H9 (cell line): ENCODE measurements around the gene SLC22A13. TPM values are rescaled to one million over a fixed set of nuclear protein-coding genes. Genes with fewer than 3 reads are reported as not detected.
A peak's percentile ranks its signal among the peaks of the same experiment; 100 is the strongest.

Source experiments
- DNase-seq: peaks from one replicate; pipeline ENCODE4 v3.0.0-alpha.2; 2017
- H2AFZ ChIP-seq: one replicate; pipeline ENCODE4 v1.6.1; 2013; ENCODE audit warnings: mild to moderate bottlenecking, low read length, control low read depth, moderate library complexity
- H2AK5ac ChIP-seq: 2 replicates; pipeline ENCODE4 v1.6.1; 2013; ENCODE audit warnings: low read length, control low read depth, mixed read lengths; ENCODE audit not compliant: insufficient read length
- H2BK120ac ChIP-seq: one replicate; pipeline ENCODE4 v1.6.1; 2013; ENCODE audit warnings: low read depth, mild to moderate bottlenecking, low read length, control low read depth, inconsistent platforms; ENCODE audit not compliant: poor library complexity, severe bottlenecking
- H2BK12ac ChIP-seq: 2 replicates; pipeline ENCODE4 v1.6.1; 2013; ENCODE audit warnings: low read length, control low read depth, mixed read lengths, low read depth; ENCODE audit not compliant: insufficient read length
- H2BK15ac ChIP-seq: 2 replicates; pipeline ENCODE4 v1.6.1; 2013; ENCODE audit warnings: low read depth, low read length, control low read depth
- H2BK20ac ChIP-seq: one replicate; pipeline ENCODE4 v1.6.1; 2013; ENCODE audit warnings: low read depth, mild to moderate bottlenecking, low read length, control low read depth, inconsistent platforms; ENCODE audit not compliant: poor library complexity, severe bottlenecking
- H2BK5ac ChIP-seq: 2 replicates; pipeline ENCODE4 v1.6.1; 2013; ENCODE audit warnings: low read length, control low read depth, mixed read lengths; ENCODE audit not compliant: insufficient read length
- H3K14ac ChIP-seq: 2 replicates; pipeline ENCODE4 v1.6.1; 2013; ENCODE audit warnings: low read length, control low read depth; ENCODE audit not compliant: insufficient read depth
- H3K18ac ChIP-seq: 2 replicates; pipeline ENCODE4 v1.6.1; 2013; ENCODE audit warnings: low read depth, mild to moderate bottlenecking, mixed read lengths, low read length, control low read depth; ENCODE audit not compliant: insufficient read length
- H3K23ac ChIP-seq: 2 replicates; pipeline ENCODE4 v1.6.1; 2013; ENCODE audit warnings: low read length, control low read depth, mixed read lengths, low read depth; ENCODE audit not compliant: insufficient read length
- H3K23me2 ChIP-seq: 2 replicates; pipeline ENCODE4 v1.6.1; 2013; ENCODE audit warnings: low read depth, mild to moderate bottlenecking, mixed read lengths, low read length, control low read depth; ENCODE audit not compliant: insufficient read length, poor library complexity, severe bottlenecking
- H3K27ac ChIP-seq: 2 replicates; pipeline ENCODE4 v1.5.1; 2013; ENCODE audit warnings: low read length, control low read depth, mixed read lengths, low read depth; ENCODE audit not compliant: insufficient read length
- H3K27me3 ChIP-seq: 2 replicates; pipeline ENCODE4 v1.6.1; 2013; ENCODE audit warnings: low read length, control low read depth, inconsistent platforms; ENCODE audit not compliant: insufficient read depth
- H3K4ac ChIP-seq: 2 replicates; pipeline ENCODE4 v1.6.1; 2013; ENCODE audit warnings: low read depth, mild to moderate bottlenecking, control low read depth, inconsistent platforms, low read length, moderate library complexity
- H3K4me1 ChIP-seq: 2 replicates; pipeline ENCODE4 v1.6.1; 2013; ENCODE audit warnings: low read length, control low read depth, inconsistent platforms; ENCODE audit not compliant: insufficient read depth
- H3K4me2 ChIP-seq: 2 replicates; pipeline ENCODE4 v1.6.1; 2013; ENCODE audit warnings: low read length, control low read depth, mixed read lengths; ENCODE audit not compliant: insufficient read length, insufficient read depth
- H3K56ac ChIP-seq: 2 replicates; pipeline ENCODE4 v1.6.1; 2013; ENCODE audit warnings: low read depth, mild to moderate bottlenecking, mixed read lengths, low read length, control low read depth; ENCODE audit not compliant: insufficient read length
- H3K79me1 ChIP-seq: 2 replicates; pipeline ENCODE4 v1.6.1; 2013; ENCODE audit warnings: low read depth, mild to moderate bottlenecking, moderate library complexity, low read length, control low read depth, inconsistent platforms; ENCODE audit not compliant: insufficient read depth, poor library complexity, severe bottlenecking
- H3K79me2 ChIP-seq: 2 replicates; pipeline ENCODE4 v1.6.1; 2013; ENCODE audit warnings: low read length, control low read depth, inconsistent platforms; ENCODE audit not compliant: insufficient read depth
- H3K9ac ChIP-seq: 2 replicates; pipeline ENCODE4 v1.6.1; 2013; ENCODE audit warnings: low read length, control low read depth, mixed read lengths; ENCODE audit not compliant: insufficient read length; ENCODE audit errors: extremely low read depth
- H3K9me3 ChIP-seq: one replicate; pipeline ENCODE4 v1.6.1; 2013; ENCODE audit warnings: low read depth, low read length, inconsistent platforms; ENCODE audit not compliant: control insufficient read depth
- H3T11ph ChIP-seq: one replicate; pipeline ENCODE4 v1.6.1; 2013; ENCODE audit warnings: mild to moderate bottlenecking, low read length, control low read depth, inconsistent platforms
- H4K20me1 ChIP-seq: one replicate; pipeline ENCODE4 v1.6.1; 2013; ENCODE audit not compliant: control insufficient read depth, insufficient read length, insufficient read depth
- H4K5ac ChIP-seq: 2 replicates; pipeline ENCODE4 v1.6.1; 2013; ENCODE audit warnings: low read depth, mild to moderate bottlenecking, mixed read lengths, low read length, control low read depth; ENCODE audit not compliant: insufficient read length
- H4K8ac ChIP-seq: replicated peaks from 2 replicates; pipeline ENCODE4 v1.6.1; 2013; ENCODE audit warnings: low read length, control low read depth, mixed read lengths, low read depth; ENCODE audit not compliant: insufficient read length
- H4K91ac ChIP-seq: 2 replicates; pipeline ENCODE4 v1.6.1; 2013; ENCODE audit warnings: low read depth, mild to moderate bottlenecking, moderate library complexity, mixed read lengths, low read length, control low read depth; ENCODE audit not compliant: insufficient read length
- H3K27ac Mint-ChIP-seq, 3 experiments: 2 replicates in 2 of 3; 3 replicates in 1 of 3; pipeline ENCODE4 v1.8.0; 2020 to 2021; ENCODE audit warnings: mixed read lengths in 3 of 3, mild to moderate bottlenecking in 1 of 3, moderate library complexity in 1 of 3
- H3K27me3 Mint-ChIP-seq: 2 replicates; pipeline ENCODE4 v1.8.0; 2021; ENCODE audit warnings: low read depth, mild to moderate bottlenecking, moderate library complexity, mixed read lengths
- H3K36me3 Mint-ChIP-seq, 3 experiments: 2 replicates in 2 of 3; 3 replicates in 1 of 3; pipeline ENCODE4 v1.8.0; 2020 to 2021; ENCODE audit warnings: low read depth in 3 of 3, mixed read lengths in 3 of 3; ENCODE audit not compliant: insufficient read depth in 1 of 3
- H3K4me1 Mint-ChIP-seq, 2 experiments: 2 replicates each; pipeline ENCODE4 v1.8.0; 2020; ENCODE audit warnings: mixed read lengths in 2 of 2
- H3K4me3 Mint-ChIP-seq, 2 experiments: 2 replicates in 1 of 2; 3 replicates in 1 of 2; pipeline ENCODE4 v1.8.0; 2020 to 2021; ENCODE audit warnings: mild to moderate bottlenecking in 2 of 2, mixed read lengths in 2 of 2, moderate library complexity in 1 of 2
- H3K9me3 Mint-ChIP-seq, 2 experiments: 2 replicates in 1 of 2; 3 replicates in 1 of 2; pipeline ENCODE4 v1.8.0; 2020; ENCODE audit warnings: mild to moderate bottlenecking in 2 of 2, mixed read lengths in 2 of 2, moderate library complexity in 1 of 2
- CTCF ChIP-seq: fragments of 200-600 bp; sonication (generic); conservative IDR thresholded peaks from 3 replicates; pipeline ENCODE4 v1.8.0; 2021; ENCODE audit warnings: antibody characterized with exemption, mild to moderate bottlenecking
- WGBS: extraction: QIAGEN DNeasy Blood & Tissue Kit; methylation state at CpG from one replicate; pipeline ENCODE4 v1.1.7; 2013; ENCODE audit warnings: missing lambda C conversion rate, low lambda C conversion rate, mixed read lengths; ENCODE audit not compliant: insufficient read length; ENCODE audit errors: extremely low coverage; 5-methylcytosine and 5-hydroxymethylcytosine counted together
- total RNA-seq: library from RNA; stranded (reverse); gene quantifications from 2 replicates; pipeline ENCODE4 v1.2.1, GENCODE V29; 2021

The SLC22A13 gene
- total RNA-seq, 1 experiment from 2014 or later = not detected

GRCh38 chr3:38222032-38222634 lies 43.5 kb upstream of the SLC22A13 start:
- TF ChIP-seq CTCF = no peak
- Histone ChIP-seq H2AK5ac (no peak overlapping the region), H3K4me2 (no peak overlapping the region), H4K8ac (no peak overlapping the region), H3K23me2 (no peaks in the 10 kb centered on the region), H3K14ac (no peak overlapping the region), H2BK120ac (no peak overlapping the region), H4K20me1 (no peaks in the 10 kb centered on the region), H3K9ac (no peak overlapping the region), H2BK12ac (peak overlapping the region; percentile 10), H3T11ph (no peak overlapping the region), H3K56ac (no peak overlapping the region), H3K4ac (no peak overlapping the region), H3K9me3 (no peaks in the 10 kb centered on the region), H3K18ac (no peak overlapping the region), H3K23ac (no peak overlapping the region), H4K91ac (no peak overlapping the region), H3K79me2 (no peaks in the 10 kb centered on the region), H3K27ac (no peak overlapping the region), H2BK5ac (no peak overlapping the region), H2BK20ac (no peak overlapping the region), H2BK15ac (no peak overlapping the region), H4K5ac (no peak overlapping the region), H3K4me1 (no peaks in the 10 kb centered on the region), H3K79me1 (no peaks in the 10 kb centered on the region), H2AFZ (no peak overlapping the region), H3K27me3 (no peaks in the 10 kb centered on the region)
- H3K4me1 Mint-ChIP-seq = no peaks in the 10 kb centered on the region
- DNase-seq = no peak
- no CpG with 5 or more reads among the region's 7 CpGs for whole genome bisulfite sequencing
- no peaks in the 10 kb centered on the region for H3K27me3 Mint-ChIP-seq
- no peak overlapping the region for H3K4me3 Mint-ChIP-seq
- H3K36me3 Mint-ChIP-seq = peaks cover 5 to 43% (median 34%) of the 10 kb centered on the region in 3 experiments; a peak in 6 of 7 replicates
- no peaks in the 10 kb centered on the region for H3K9me3 Mint-ChIP-seq
- no peak overlapping the region for H3K27ac Mint-ChIP-seq
